Colonic mucosa (tissue), 4 donors: ENCODE measurements around the gene CITED4. TPM values are rescaled to one million over a fixed set of nuclear protein-coding genes. Genes with fewer than 3 reads are reported as not detected.

Experiments used
- DNase-seq: peaks from one replicate; pipeline ENCODE4 v3.0.0-alpha.2; 2020
- H3K27ac ChIP-seq: fragments of 200-600 bp; one replicate; pipeline ENCODE4 v1.8.0; 2021
- H3K27me3 ChIP-seq: fragments of 200-600 bp; one replicate; pipeline ENCODE4 v1.8.0; 2021
- H3K36me3 ChIP-seq: fragments of 200-600 bp; one replicate; pipeline ENCODE4 v1.8.0; 2021
- H3K4me1 ChIP-seq: fragments of 200-600 bp; one replicate; pipeline ENCODE4 v1.8.0; 2021; ENCODE audit warnings: mild to moderate bottlenecking
- H3K4me3 ChIP-seq: fragments of 200-600 bp; one replicate; pipeline ENCODE4 v1.8.0; 2021
- H3K9ac ChIP-seq, 2 donors: one replicate each; pipeline ENCODE4 v1.7.0; 2013; ENCODE audit warnings: control low read depth in 2 of 2, low read depth in 2 of 2, low read length in 2 of 2
- H3K9me3 ChIP-seq: fragments of 200-600 bp; one replicate; pipeline ENCODE4 v1.8.0; 2021
- CTCF ChIP-seq: fragments of 200-600 bp; IDR thresholded peaks from one replicate; pipeline ENCODE4 v1.8.0; 2022; ENCODE audit warnings: antibody characterized with exemption, mild to moderate bottlenecking
- intact Hi-C: fragments of 100-400 bp; cut with DNase I; formaldehyde crosslinking; loops from one replicate; pipeline ENCODE4 v1.14.1; 2022
- total RNA-seq, 2 donors: library from RNA; stranded (reverse); fragmentation: NEBNext Ultra II Directional in 1 of 2; extraction: Animal tissue kit (Norgen Biotek cat#: 25700) in 1 of 2; gene quantifications; one replicate each; pipeline ENCODE4 v1.2.1, GENCODE V29; 2021
- donor health status: healthy.
- donor health status: DM: no; HTN: no; CAD: no.
- donor health status: DM: no; HTN: no; CAD: no.

Gene CITED4
- total RNA-seq, 2 donors from 2014 or later: 3.4 to 5.8 TPM

- Histone ChIP-seq H3K9me3 (no peaks in the 10 kb centered on the region), H3K4me1 (no peaks in the 10 kb centered on the region), H3K27ac (no peak overlapping the region), H3K9ac (no peak overlapping the region), H3K27me3 (no peaks in the 10 kb centered on the region), H3K36me3 (no peaks in the 10 kb centered on the region), H3K4me3 (no peak overlapping the region)
- intact Hi-C loops: no loop called here
- TF ChIP-seq CTCF: no peak
- no peak for DNase-seq
These were observed 8.9 kb downstream of the CITED4 start for GRCh38 chr1:40853113-40853884.

GRCh38 chr1:40851643-40852042, 10.5 kb downstream of the CITED4 start:
- Histone ChIP-seq H3K4me3 (no peak overlapping the region), H3K27me3 (no peaks in the 10 kb centered on the region), H3K9ac (no peak overlapping the region), H3K4me1 (no peaks in the 10 kb centered on the region), H3K36me3 (no peaks in the 10 kb centered on the region), H3K9me3 (no peaks in the 10 kb centered on the region), H3K27ac (no peak overlapping the region)
- DNase-seq: no peak
- TF ChIP-seq CTCF: no peak
- intact Hi-C loops: no loop called here

GRCh38 chr1:40849801-40850592, 12.2 kb downstream of the CITED4 start:
- H3K4me3 ChIP-seq: no peak overlapping the region
- H3K27me3 ChIP-seq: no peaks in the 10 kb centered on the region
- intact Hi-C loops: loop anchor here (2.0 to 10.0 kb wide), 4 partner anchors 75 to 238 kb away; no protein-coding TSS in a partner anchor
- DNase-seq: peak; percentile 71
- no peak overlapping the region for H3K9ac ChIP-seq
- H3K36me3 ChIP-seq: no peaks in the 10 kb centered on the region
- peak; percentile 89 for TF ChIP-seq CTCF
- no peak overlapping the region for H3K27ac ChIP-seq
- no peaks in the 10 kb centered on the region for H3K4me1 ChIP-seq
- no peaks in the 10 kb centered on the region for H3K9me3 ChIP-seq

- Histone ChIP-seq H3K36me3 (no peaks in the 10 kb centered on the region), H3K27me3 (no peaks in the 10 kb centered on the region), H3K4me3 (no peak overlapping the region), H3K9me3 (no peaks in the 10 kb centered on the region), H3K4me1 (no peaks in the 10 kb centered on the region), H3K27ac (no peak overlapping the region), H3K9ac (no peak overlapping the region)
- intact Hi-C loops: loop anchor here (2.0 to 10.0 kb wide), 4 partner anchors 74 to 236 kb away; no protein-coding TSS in a partner anchor
- TF ChIP-seq CTCF: peak; percentile 60
- peak; percentile 77 for DNase-seq
These were observed 13.5 kb downstream of the CITED4 start for GRCh38 chr1:40848530-40849189.

- no peak overlapping the region for H3K9ac ChIP-seq
- DNase-seq: no peak
- no peak overlapping the region for H3K27ac ChIP-seq
- no peaks in the 10 kb centered on the region for H3K4me1 ChIP-seq
- intact Hi-C loops: loop anchor here (5.0 to 10.0 kb wide), 2 partner anchors 172 to 235 kb away; no protein-coding TSS in a partner anchor
- TF ChIP-seq CTCF: no peak
- H3K9me3 ChIP-seq: no peaks in the 10 kb centered on the region
- H3K27me3 ChIP-seq: no peaks in the 10 kb centered on the region
- no peaks in the 10 kb centered on the region for H3K36me3 ChIP-seq
- no peak overlapping the region for H3K4me3 ChIP-seq
These were observed 15.0 kb downstream of the CITED4 start for GRCh38 chr1:40847023-40847745.
